Progenitor cell of endocrine pancreas (in vitro differentiated cells): Measurements from ENCODE around the gene MLLT3. TPM values are rescaled to one million over a fixed set of nuclear protein-coding genes. Genes with fewer than 3 reads are reported as not detected.

Source experiments
- DNase-seq: peaks from one replicate; pipeline ENCODE4 v3.0.0; 2021; ENCODE audit warnings: low spot score; ENCODE audit not compliant: unreplicated experiment
- H3K27ac Mint-ChIP-seq: 2 replicates; pipeline ENCODE4 v1.8.0; 2021; ENCODE audit warnings: mild to moderate bottlenecking, moderate library complexity, mixed read lengths
- H3K27me3 Mint-ChIP-seq: 2 replicates; pipeline ENCODE4 v1.8.0; 2021; ENCODE audit warnings: mixed read lengths
- H3K36me3 Mint-ChIP-seq: 2 replicates; pipeline ENCODE4 v1.8.0; 2022; ENCODE audit warnings: mixed read lengths; ENCODE audit not compliant: insufficient read depth
- H3K4me1 Mint-ChIP-seq: 2 replicates; pipeline ENCODE4 v1.8.0; 2021; ENCODE audit warnings: low read depth, mixed read lengths
- H3K4me3 Mint-ChIP-seq: 2 replicates; pipeline ENCODE4 v1.8.0; 2021; ENCODE audit warnings: low read depth, mild to moderate bottlenecking, moderate library complexity, mixed read lengths
- H3K9me3 Mint-ChIP-seq: 2 replicates; pipeline ENCODE4 v1.8.0; 2021; ENCODE audit warnings: low read depth, mixed read lengths
- long read RNA-seq: library from polyadenylated mRNA; unstranded; transcript quantifications from one replicate; pipeline ENCODE4 v2.0.0, GENCODE V29; 2020
- total RNA-seq: library from RNA; stranded (reverse); gene quantifications from 2 replicates; pipeline ENCODE4 v1.2.1, GENCODE V29; 2021
- TF ChIP-seq, protein P1 (sequence below): fragments of 200-600 bp; sonication (generic); IDR thresholded peaks from one replicate; pipeline ENCODE4 v1.5.0; 2021; ENCODE audit warnings: antibody characterized with exemption, mild to moderate bottlenecking; ENCODE audit not compliant: unreplicated experiment

The MLLT3 gene
- total RNA-seq, result 23.8 and 25.8 TPM in 2 replicates
- long read RNA-seq, full-length matches to known transcripts, result 3 of 15 reads
- long read RNA-seq, partial matches to known transcripts, result 10 of 15 reads
- long read RNA-seq, other reads (novel, unspliced or antisense), result 2 of 15 reads

DNA sequence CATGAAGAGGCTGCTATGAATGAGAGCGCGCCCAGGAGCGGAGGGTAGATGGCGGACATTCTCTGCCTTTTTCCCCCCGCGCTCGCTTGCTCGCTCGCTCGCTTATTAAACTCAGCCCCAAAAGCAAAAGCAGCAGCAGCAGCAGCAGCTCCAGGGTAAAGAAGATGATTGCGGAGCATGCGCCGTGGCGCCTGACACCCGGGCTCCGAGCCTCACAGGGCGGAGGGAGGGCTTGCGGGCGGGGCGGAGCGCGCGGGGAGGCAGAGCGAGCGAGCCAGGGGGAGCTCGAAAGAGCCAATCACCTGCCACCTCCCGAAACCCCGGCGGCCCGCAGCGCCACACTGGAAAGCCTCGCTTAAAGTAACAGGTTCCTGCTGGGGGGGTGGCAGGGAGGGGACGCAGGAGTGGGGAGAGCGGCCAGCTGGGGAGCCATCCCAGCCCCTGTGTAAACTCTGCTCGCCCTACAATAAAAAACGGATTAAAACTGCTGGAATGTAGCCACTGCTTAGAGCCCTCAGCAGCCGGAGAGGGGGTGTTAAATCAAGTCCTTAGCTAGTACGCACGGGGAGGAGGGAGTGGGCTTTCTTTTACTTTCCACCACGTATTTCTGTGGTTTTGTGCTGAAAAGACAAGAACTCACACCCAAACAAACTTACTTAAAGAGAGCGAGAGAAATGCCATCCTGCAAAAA is at the start of gene MLLT3:
TSS of gene MLLT3 (minus strand) at position 170 of the 691 bp plus-strand sequence.
- peak within 1 kb of the TSS; percentile 86 for H3K27ac Mint-ChIP-seq

DNA sequence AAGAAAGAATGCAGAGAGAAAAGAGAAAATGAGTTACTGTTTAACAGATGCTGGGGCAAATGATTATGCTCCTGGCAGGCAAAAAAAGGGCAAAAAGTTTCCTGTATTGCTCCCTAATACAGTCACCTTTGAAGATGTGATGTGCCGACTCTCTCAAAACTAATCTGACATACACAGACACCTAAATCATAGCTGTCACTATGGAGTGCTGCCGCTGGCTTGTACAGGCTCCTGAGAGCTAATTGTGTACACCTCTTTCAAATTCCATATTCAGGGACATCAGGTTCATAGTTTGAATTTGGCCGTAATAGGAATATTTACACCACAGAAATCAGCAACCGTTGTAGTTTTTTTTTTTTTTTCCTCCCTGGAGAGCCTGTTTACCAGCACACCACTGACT is 49.3 kb upstream of the MLLT3 start:
- Mint-ChIP-seq H3K27me3 (no peaks in the 10 kb centered on the region), H3K9me3 (peaks cover 4% of the 10 kb centered on the region), H3K36me3 (peaks cover 17% of the 10 kb centered on the region), H3K4me3 (no peak overlapping the region), H3K27ac (no peak overlapping the region), H3K4me1 (peaks cover 10% of the 10 kb centered on the region)
- TF ChIP-seq, protein P1, sequence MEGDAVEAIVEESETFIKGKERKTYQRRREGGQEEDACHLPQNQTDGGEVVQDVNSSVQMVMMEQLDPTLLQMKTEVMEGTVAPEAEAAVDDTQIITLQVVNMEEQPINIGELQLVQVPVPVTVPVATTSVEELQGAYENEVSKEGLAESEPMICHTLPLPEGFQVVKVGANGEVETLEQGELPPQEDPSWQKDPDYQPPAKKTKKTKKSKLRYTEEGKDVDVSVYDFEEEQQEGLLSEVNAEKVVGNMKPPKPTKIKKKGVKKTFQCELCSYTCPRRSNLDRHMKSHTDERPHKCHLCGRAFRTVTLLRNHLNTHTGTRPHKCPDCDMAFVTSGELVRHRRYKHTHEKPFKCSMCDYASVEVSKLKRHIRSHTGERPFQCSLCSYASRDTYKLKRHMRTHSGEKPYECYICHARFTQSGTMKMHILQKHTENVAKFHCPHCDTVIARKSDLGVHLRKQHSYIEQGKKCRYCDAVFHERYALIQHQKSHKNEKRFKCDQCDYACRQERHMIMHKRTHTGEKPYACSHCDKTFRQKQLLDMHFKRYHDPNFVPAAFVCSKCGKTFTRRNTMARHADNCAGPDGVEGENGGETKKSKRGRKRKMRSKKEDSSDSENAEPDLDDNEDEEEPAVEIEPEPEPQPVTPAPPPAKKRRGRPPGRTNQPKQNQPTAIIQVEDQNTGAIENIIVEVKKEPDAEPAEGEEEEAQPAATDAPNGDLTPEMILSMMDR, result no peak
- no peak for DNase-seq

More for the DNA sequence above, at the start of gene MLLT3:
- peak; percentile 87 for DNase-seq
- no peaks in the 10 kb centered on the region for H3K36me3 Mint-ChIP-seq
- TF ChIP-seq, protein P1, result no peak
- H3K27me3 Mint-ChIP-seq, result peaks cover 25% of the 10 kb centered on the region
- H3K4me1 Mint-ChIP-seq, result peaks cover 30% of the 10 kb centered on the region
- H3K9me3 Mint-ChIP-seq, result no peaks in the 10 kb centered on the region
- H3K4me3 Mint-ChIP-seq, result peak within 1 kb of the TSS; percentile 94

DNA sequence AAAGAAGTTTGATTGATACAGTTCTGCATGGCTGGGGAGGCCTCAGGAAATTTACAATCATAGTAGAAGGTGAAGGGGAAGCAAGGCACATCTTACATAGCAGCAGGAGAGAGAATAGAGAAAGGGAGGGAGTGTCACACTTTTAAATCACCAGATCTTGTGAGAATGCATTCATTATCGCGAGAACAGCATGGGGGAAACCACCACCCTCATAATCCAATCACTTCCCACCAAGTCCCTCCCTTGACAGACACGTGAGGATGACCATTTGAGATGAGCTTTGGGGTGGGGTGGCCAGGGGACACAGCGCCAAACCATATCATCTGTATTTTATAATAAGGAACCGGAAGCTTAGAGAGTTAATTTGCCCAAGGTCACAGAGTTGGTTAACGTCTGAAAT is 48.1 kb upstream of the MLLT3 start:
- Mint-ChIP-seq H3K4me1 (peaks cover 10% of the 10 kb centered on the region), H3K27me3 (no peaks in the 10 kb centered on the region), H3K9me3 (peaks cover 4% of the 10 kb centered on the region), H3K36me3 (peaks cover 11% of the 10 kb centered on the region), H3K4me3 (no peak overlapping the region), H3K27ac (no peak overlapping the region)
- TF ChIP-seq, protein P1, result no peak
- DNase-seq, result no peak

DNA sequence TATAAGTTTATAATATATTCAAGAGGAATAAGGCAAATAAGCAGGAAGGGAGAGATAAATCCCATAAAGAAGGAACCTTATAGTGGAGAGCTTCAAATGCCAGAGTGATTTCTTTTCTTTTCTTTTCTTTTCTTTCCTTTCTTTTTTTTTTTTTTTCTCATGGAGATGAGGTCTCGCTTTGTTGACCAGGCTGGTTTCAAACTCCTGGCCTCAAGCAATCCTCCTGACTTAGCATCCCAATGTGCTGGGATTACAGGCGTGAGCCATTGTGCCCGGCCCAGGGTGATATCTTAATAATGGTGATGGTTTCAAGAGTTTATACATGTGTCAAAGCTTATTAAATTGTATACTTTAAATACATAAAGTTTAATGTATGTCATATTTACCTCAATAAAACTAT is 42.2 kb upstream of the MLLT3 start:
- H3K4me1 Mint-ChIP-seq, result peaks cover 4% of the 10 kb centered on the region
- H3K27ac Mint-ChIP-seq, result no peak overlapping the region
- no peak for DNase-seq
- H3K27me3 Mint-ChIP-seq, result no peaks in the 10 kb centered on the region
- TF ChIP-seq, protein P1, result no peak
- H3K4me3 Mint-ChIP-seq, result no peak overlapping the region
- no peaks in the 10 kb centered on the region for H3K9me3 Mint-ChIP-seq
- peaks cover 3% of the 10 kb centered on the region for H3K36me3 Mint-ChIP-seq

DNA sequence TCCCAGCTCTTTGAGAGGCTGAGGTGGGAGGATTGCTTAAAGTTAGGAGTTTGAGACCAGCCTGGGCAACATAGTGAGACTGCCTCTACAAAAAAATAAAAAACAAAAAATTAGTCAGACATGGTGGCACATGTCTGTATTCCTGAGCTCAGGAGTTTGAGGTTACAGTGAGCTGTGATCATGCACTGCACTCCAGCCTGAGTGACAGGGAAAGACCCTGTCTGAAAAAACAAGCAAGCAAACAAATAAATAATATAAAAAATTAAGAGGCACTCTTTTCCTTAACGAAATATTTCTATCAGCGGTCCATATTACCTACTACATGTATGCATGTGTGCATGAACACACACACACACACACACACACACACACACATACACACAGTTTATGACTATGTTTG is 40.8 kb upstream of the MLLT3 start:
- Mint-ChIP-seq H3K36me3 (peaks cover 3% of the 10 kb centered on the region), H3K4me1 (peaks cover 4% of the 10 kb centered on the region), H3K27ac (no peak overlapping the region), H3K4me3 (no peak overlapping the region), H3K27me3 (no peaks in the 10 kb centered on the region), H3K9me3 (no peaks in the 10 kb centered on the region)
- DNase-seq, result no peak
- TF ChIP-seq, protein P1, result no peak
